GM19372 (cell line): ENCODE results near the gene CSTPP1.

Experiments used
- ATAC-seq: cut with Tn5 transposase; IDR thresholded peaks from one replicate; pipeline ENCODE4 v1.9.1; 2021; ENCODE audit warnings: mild to moderate bottlenecking, low read depth, moderate library complexity; ENCODE audit not compliant: unreplicated experiment

The CSTPP1 gene

DNA sequence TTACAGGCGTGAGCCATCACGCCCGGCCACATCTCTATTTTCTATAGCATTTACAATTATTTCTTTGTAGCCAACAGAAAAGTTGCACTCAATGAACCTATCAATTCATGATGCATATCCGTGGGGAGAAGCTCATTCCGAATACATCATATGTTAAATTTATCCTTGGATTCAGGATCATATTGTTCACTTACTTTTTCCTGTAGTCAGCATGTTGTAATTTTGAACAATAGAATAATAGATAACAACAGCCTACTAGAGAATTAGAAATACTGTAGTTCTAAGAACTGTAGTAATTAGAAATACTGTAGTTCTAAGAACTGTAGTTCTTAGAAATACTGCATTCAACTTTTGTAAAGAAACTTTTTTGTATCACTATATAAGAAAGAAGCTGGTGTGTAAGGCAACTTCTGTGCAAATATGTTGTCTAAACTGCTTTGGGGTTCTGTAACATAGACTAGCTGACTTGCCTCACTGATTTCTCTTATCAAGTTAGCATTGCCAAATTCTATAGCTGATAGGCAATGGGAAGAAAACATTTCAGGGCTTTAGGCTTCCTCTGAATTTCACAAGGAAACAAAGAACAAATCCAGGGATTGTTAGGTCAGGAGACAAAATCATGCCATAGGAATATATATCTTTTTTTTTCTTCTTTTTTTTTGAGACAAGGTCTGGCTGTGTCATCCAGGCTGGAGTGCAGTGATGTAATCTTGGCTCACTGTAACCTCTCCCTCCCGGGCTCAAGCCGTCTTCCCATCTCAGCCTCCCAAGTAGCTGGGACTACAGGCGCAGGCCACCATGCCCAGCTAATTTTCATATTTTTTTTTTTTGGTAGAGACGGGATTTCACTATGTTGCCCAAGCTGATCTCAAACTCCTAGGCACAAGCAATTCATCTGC, 91.9 kb downstream of the CSTPP1 start:
- no peak for ATAC-seq

DNA sequence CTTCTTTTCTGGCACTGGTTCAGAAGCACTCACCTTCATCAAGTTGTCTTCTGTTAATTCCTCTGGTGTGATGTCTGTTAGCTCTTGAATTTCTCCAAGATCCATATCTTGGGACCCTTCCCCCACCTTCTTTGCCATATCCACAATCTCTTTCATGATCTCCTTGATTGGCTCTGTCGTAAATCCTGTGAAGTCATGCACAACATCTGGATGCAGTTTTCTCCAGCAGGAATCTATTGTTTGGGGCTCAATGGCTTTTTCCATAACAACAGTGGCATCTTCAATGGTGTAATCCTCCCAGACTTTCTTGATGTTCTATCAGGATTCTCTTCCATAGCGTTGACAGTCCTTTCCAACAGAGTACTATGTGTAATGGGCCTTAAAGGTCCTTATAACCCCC, 96.9 kb downstream of the CSTPP1 start:
- ATAC-seq: no peak

GRCh38 chr11:47034091-47034490, 97.5 kb downstream of the CSTPP1 start:
- ATAC-seq: no peak

- ATAC-seq: no peak
Measured at GRCh38 chr11:47035108-47035507, 98.5 kb downstream of the CSTPP1 start.

GRCh38 chr11:47044119-47044518, 107.6 kb downstream of the CSTPP1 start:
- no peak for ATAC-seq

- ATAC-seq: no peak
Measured at GRCh38 chr11:47047972-47048371, 111.4 kb downstream of the CSTPP1 start.

DNA sequence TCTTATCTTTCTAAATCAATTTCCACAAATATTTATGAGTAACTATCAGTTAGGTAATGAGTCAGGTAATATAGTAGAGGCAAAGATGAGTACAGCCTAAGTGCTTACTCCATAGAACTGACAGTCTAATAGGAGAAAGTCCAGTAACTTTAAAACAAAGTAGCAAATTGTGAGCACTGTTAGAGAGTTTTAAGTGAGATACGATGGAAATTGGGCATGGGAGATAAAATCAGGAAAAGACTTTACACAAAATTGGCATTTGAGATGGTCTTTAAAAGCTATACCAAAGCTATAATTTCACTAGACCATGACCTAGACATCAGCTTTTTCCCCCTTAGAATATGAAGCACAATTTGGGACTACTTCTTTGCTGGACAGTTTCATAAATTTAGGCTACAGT, 113.7 kb downstream of the CSTPP1 start:
- ATAC-seq: no peak

- no peak for ATAC-seq
Measured at GRCh38 chr11:47051217-47051616, 114.7 kb downstream of the CSTPP1 start.

- no peak for ATAC-seq
Measured at GRCh38 chr11:47052165-47052564, 115.6 kb downstream of the CSTPP1 start.

GRCh38 chr11:47052576-47052975, 116.0 kb downstream of the CSTPP1 start:
- no peak for ATAC-seq

DNA sequence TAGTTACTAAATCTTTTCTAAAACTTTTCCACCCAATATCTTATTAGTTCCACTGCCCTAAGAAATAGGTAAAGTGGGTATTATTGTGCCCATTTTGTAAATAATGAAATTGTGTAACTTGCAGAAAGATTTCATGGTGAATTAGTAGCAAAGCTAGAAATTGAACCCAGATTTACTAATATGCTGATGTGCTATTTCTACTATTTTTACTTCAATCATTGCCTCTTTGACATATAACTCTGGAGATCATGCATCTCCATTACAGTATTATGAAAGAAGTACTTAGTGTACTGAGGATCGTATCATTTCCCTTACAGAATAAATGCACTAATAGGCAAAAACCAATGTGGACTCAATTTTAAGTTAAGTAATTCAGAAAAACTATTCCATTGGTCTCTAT, 119.0 kb downstream of the CSTPP1 start:
- ATAC-seq: no peak

- no peak for ATAC-seq
Measured at GRCh38 chr11:47056261-47056915, 119.8 kb downstream of the CSTPP1 start.

GRCh38 chr11:47057365-47057764, 120.8 kb downstream of the CSTPP1 start:
- ATAC-seq: no peak

DNA sequence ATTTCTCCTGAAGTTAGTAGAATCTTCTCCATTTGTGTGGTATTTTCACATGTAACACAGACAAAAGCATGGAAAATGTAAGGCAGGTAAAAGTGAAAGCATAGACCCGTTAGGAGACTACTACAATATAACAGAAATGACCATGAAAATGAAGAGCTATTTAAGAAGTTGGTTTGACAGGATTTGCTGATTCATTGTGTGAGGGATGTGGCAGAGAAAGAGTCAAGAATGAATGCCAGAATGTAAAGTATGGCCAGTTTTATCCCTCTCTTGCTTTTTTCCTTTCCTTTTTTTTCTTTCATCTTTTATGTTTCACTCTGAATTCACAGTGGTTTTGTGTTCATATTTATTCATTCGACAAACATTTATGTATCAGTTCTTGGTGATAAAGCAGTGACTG, 124.2 kb downstream of the CSTPP1 start:
- ATAC-seq: no peak

DNA sequence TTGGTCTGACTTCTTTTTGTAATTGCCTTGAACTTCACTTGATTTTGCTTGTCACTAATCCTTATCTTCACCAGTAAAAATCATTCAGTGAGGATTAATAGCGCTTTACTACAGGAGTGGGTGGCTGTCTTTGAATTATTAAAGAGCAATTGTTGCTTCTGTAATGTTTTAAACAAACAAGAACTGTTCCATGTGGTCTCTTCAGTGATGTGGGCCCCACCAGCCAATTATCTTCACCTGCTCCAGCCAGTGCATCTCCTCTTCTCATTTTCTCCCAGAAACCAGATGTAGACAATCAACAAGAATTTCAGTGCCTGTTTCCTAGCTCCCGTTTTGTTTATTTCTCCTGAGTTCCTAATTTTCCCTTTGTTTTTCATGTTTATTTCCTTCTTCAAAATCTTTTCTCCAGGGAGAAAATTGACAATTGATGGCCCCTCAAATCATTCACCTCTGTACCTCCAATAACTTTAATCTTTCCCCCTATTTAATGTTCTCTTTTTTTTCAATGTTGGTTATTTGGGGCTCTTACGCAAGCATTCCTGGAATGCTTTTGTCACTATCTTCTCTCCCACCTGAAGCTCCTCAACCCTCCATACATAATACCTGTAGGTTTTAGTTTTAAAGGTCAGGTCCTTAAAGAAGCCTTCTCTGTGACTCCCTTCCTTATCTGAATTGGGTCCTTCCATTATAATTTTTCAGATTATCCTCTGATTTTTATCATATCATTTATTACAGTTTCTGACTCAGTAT, 125.0 kb downstream of the CSTPP1 start:
- no peak for ATAC-seq

DNA sequence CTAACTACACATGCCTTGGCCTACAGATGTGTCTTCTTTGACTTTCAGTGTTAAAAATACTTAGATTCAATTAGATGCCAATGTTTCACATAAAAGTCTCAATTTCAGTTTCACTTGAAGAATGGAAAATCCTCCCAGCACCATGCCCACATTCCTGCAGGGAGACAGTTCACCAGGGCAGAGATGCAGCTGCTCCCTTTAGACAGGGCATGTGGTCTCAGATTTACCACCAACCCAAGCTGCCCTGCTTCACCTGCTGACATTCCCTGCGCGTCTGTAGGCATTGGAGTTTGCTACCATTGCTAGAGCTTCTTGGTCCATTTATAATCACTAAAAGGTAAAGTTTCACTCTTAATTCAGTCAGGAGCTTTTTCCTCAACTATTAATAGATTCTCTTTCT, 126.2 kb downstream of the CSTPP1 start:
- no peak for ATAC-seq

DNA sequence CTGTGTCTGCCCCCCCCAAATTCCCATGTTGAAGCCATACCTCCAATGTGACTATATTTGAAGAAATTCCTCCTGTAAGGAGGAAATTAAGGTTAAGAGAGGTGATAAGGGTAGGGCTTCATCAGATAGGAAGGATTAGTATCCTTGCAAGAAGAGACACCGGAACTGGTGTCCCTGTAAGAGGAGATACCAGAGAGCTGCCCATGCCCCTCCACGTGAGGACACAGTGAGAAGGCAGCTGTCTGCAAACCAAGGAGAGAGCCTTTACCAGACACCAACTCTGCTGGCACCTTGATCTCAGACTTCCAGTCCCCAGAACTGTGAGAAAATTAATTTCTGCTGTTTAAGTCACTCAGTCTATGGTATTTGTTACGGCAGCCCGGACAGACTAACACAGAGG, 130.8 kb downstream of the CSTPP1 start:
- no peak for ATAC-seq

DNA sequence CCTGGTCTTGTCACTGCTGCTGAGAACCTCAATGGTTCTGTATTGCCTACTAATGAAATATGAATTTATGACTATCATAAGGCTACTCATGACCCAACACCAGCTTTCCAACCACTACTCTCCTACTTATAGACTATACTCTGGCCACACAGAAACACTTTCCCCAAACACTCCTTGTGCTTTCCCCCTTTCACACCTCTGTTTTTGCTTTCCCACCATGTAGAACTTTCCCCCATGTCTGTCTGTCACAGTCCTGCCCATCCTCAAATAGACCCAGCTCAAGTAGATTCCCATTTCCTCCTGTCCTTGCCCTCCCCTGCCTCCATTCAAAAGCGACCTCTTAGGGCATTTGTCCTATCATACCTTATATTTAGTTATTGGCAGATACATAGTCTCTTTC, 134.2 kb downstream of the CSTPP1 start:
- no peak for ATAC-seq

GRCh38 chr11:47071341-47071740, 134.8 kb downstream of the CSTPP1 start:
- no peak for ATAC-seq

GRCh38 chr11:47071791-47072261, 135.3 kb downstream of the CSTPP1 start:
- no peak for ATAC-seq
